ENCODE data around the gene RBKS.

RBKS gene

GRCh38 chr2:27890146-27890923 is at the start of gene RBKS, which contains the start of gene BABAM2:
TSS of gene RBKS (minus strand) at chr2:27890387. CDS start at chr2:27890345, 42 bp downstream.
TSS of gene BABAM2 (plus strand) at chr2:27890729. CDS start at chr2:27894557, 3,828 bp downstream.
- DNase-seq = peak; percentile 72 to 87

- DNase-seq = no peak
Observed at GRCh38 chr2:27935026-27935425, 44.8 kb upstream of the RBKS start.

DNA sequence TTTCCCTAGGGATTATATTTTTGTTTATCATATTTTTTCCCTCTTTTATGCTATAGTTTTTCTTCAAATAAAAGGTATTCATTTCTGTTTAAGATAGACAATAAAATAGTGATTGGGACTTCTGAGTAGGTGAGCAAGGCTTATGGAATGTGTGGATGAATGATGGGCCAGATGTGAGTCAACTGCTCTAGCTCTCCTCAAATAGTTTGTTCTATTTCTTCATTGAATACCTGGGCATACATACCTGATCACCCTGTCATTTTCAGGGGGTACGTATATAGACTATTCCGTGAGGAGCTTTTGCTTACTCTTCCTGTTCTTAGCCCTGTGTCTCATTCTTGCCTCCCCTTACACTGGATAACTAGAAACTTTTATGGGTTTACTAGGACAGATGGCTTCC is 42.2 kb upstream of the RBKS start:
- DNase-seq = no peak

GRCh38 chr2:27931361-27931950 is 41.3 kb upstream of the RBKS start:
- no peak for DNase-seq

DNA sequence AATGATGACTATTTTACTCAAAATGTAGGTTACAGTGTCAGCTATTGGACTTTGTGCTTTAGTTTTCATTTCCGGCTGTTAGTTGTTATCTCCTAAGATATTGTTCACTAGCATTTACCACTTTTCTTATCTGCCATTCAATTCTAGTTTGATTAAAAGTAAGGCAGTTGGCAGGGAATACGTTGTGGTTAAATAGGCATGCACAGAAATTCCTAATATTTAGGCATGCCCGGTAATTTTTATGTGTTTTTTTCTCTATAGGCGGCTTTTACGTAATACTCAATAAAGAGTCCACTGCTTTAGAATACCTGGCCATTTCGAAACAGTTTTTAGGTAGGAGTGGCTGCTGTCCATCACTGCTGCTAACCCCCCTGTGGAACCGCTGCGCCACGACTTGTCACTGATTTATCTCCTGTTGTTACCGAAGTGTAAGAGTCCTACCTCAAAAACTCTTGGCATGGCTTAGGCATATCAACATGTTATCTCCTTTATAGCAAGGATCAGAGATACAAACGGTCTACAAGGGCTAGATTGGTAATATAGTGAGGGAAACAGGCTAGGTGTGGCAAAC is 39.8 kb upstream of the RBKS start:
- DNase-seq = no peak

- DNase-seq = no peak
Observed at GRCh38 chr2:27925766-27926472, 35.7 kb upstream of the RBKS start.

- no peak for DNase-seq
Observed at GRCh38 chr2:27922842-27923241, 32.7 kb upstream of the RBKS start.

DNA sequence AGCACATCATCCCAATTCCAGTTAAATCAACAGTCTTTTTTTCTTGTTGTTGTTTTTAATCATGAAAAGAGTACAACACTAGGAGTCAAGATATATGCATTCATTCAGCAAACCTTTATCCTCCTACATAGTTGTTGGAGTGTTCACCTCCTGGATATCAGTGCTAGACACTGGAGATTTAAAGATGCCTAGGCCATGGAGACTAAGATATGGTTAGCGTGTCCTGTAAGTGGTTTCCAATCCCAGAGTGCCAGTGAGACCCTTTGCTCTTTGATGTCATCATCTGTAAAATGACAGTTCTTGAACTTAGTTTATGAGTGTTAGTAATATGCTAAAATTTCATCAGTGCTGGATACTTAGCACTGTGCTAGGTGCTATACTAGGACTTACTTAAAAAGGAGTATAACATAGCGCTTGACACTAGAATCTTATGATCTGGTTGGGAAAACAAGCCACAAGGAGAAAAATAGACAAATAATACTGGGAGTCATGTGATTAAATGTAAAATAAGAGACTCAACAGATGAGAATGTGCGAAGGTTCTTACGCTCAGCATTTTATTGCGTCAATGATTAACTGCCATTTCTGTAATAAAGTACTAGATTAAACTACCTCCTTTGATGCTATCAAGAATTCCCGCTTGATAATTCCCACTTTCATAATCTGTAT is 31.8 kb upstream of the RBKS start:
- no peak for DNase-seq

- DNase-seq = no peak
Observed at GRCh38 chr2:27921424-27921823, 31.2 kb upstream of the RBKS start.

GRCh38 chr2:27920148-27920885 is 30.1 kb upstream of the RBKS start:
- no peak for DNase-seq

GRCh38 chr2:27916293-27916995 is 26.3 kb upstream of the RBKS start:
- DNase-seq = no peak

DNA sequence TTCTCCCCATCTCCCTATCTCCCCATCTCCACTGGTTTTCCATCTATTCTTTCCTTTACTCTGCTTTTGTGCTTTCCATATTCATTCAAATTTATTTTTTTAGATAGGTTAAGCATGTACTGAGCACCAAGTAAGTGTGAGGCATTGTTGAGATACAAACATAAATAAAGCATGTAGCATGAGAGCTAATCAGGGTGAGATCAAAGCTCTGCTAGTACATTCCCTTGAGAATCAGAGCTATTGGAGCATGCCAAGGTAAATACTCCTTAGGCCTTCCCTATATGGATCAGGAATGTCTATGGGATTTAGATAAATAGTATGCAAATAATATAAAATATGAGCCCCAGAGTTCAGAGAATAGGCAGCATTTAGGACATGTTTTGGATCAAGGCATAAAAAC is 25.7 kb upstream of the RBKS start:
- DNase-seq = peak in 1 of 2 experiments; percentile 4

DNA sequence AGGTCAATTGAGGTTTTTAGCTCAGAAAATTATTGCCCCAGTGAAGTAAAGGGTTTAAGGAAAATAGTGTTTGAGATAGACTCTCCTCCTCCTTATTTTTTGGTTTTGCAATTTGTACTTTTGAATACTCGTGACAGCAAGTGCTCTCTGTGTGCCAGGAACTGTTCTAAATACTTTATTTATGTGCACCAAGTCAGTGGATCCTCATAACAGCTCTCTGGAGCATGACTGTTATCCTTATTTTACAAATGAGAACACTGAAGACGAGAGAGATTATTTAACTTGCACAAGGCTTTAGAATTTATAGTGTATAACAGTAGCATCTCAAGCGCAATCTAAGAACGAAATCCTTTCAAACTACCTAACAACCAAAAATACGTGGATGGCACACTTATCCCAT is 25.0 kb upstream of the RBKS start:
- no peak for DNase-seq

GRCh38 chr2:27914805-27915175 is 24.6 kb upstream of the RBKS start:
- no peak for DNase-seq

DNA sequence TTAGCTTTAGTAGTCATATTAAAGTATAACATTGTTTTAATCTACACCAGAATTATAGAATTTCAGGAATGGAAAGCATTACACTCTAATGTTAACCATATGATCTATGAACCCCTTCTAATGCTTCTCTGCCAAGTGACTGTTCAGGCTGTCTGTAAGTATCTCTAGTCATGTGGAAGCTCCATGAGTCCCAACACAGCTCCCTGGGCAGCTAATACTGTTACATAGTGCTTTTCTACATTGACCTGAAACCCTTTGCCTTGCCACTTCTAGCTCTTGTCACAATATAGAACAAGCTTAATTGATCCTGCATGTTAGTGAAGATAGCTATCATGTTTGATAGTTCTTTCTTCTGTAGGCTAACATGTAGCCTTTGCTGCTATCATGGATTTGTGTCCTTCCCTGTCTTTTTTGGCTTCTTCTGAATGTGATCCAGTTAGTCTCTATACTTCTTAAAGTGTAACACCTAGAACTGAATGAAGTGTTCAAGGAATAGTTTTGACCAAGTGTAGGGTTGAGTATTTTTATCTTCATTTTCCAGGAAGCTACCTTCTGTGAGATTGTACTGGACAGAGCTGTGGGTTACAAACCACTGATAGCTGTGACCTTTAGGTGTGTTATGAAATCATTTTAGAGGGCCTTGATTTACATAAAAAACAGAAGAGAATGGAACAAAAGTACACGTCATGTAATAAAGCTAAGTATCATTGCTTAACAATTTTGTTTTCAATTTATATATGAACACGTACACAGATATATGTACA is 24.0 kb upstream of the RBKS start:
- DNase-seq = peak in 1 of 2 experiments; percentile 13

DNA sequence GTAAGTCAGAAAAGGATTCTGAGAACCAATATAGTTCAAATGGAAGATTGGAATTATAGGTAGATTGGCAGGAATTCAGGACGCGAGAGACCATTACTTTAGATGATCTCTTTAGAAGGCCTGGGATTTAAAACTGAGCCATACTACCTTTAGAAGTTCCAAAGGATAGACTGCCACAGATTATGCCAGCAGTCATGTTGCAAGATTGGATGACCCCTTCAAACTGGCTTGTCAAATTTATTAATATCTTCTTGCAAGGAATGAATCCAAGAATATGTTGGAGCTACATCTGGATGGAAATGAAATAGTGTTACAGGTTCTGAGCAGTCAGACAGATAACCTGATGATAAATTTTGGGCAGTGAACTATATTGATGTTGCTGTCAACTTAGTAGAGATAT is 22.3 kb upstream of the RBKS start:
- DNase-seq = no peak

GRCh38 chr2:27911458-27912210 is 21.4 kb upstream of the RBKS start:
- DNase-seq = no peak

GRCh38 chr2:27909901-27910300 is 19.7 kb upstream of the RBKS start:
- DNase-seq = no peak

DNA sequence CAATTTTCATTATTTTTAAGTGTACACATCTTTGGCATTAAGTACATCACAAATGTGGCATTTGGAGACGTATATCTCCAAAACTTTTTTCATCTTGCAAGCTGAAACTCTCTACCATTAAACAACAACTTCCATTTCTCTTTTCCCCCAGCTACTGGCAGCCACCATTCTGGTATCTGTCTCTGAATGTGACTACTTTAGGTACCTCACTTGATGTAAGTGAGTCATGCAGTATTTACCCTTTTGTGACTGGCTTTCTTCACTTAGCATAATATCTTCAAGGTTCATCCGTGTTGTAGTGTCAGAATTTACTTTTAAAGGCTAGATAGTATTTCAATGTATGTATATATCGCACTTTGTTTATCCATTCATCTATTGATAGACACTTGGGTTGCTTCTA is 17.4 kb upstream of the RBKS start:
- no peak for DNase-seq

DNA sequence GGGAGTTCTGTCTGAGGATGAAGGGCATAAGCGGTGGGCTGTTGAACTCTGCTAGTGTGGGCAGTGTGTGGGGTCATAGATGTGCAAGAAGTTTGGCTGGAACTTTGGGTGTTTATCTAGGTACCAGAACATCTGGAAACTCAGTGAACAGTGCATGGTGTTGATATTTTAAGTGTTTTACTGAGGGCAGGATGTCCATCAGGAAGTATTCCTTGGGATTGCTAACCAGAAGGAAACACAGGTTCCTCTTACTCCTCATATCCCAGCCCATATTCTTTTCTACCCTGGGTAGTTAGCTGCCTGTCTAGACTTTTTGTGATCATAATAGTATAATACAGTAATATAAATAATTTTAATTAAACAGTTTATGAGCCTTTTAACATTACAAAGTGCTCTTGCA is 15.9 kb upstream of the RBKS start:
- no peak for DNase-seq
